TTC549 (cell line): ENCODE data around the gene NKAIN2.
"Not testable (repeated sequence)": the region's sequence is repeated elsewhere in the genome, so short reads cannot be mapped to it uniquely, and the experiment has no call there.

ENCODE experiments used
- FAIRE-seq: peaks from 2 replicates; lab custom pipeline; 2012; peaks lifted over from hg19 to GRCh38; lab: Jason Lieb, UNC

NKAIN2 gene

DNA sequence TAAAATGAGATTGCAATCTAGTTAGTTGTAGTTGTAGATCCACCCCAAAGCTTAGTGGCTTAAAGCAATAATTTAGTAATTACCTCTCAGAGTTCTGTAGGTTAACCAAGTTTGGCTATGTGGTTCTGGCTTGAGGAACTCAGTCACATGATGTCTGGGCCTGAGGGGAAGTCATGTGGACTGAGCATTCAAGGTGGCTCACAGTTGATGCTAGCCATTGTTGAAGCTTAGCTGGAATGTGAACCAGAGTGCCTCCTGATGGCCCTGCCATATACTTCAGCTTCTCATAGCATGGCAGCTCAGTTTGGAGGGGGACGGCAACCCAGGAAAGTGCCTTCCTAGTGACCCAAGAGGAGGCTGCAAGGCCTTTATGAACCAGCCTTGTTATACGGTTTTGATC lies 895.4 kb downstream of the NKAIN2 start:
- no peak for FAIRE-seq

DNA sequence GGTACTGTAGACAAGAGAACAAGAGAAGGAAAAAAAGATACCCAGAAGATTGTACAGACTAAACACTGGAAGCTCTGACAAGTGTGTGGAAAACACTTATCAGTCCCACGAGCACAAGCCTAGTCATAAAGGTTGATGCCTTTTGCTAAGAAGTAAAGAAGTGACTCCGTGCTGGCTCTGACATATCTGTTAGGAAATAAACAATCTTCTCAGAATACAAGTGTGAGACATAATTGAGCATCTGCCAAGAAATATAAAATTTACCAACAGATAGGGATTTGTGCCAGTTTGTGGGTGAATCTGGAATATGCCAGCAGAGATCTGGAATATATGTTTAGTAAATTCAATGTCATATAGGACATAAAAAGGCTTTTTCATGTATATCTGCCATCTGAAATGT lies 899.9 kb downstream of the NKAIN2 start:
- no peak for FAIRE-seq

DNA sequence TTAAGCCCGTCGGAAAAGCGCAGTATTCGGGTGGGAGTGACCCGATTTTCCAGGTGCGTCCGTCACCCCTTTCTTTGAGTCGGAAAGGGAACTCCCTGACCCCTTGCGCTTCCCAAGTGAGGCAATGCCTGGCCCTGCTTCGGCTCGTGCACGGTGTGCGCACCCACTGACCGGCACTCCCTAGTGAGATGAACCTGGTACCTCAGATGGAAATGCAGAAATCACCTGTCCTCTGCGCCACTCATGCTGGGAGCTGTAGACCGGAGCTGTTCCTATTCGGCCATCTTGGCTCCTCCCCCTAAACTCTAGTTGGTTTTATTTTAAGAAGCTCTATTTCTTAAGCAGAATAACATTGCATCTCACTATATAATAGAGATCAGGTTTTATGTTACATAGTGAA lies 908.9 kb downstream of the NKAIN2 start:
- not testable (repeated sequence) for FAIRE-seq

DNA sequence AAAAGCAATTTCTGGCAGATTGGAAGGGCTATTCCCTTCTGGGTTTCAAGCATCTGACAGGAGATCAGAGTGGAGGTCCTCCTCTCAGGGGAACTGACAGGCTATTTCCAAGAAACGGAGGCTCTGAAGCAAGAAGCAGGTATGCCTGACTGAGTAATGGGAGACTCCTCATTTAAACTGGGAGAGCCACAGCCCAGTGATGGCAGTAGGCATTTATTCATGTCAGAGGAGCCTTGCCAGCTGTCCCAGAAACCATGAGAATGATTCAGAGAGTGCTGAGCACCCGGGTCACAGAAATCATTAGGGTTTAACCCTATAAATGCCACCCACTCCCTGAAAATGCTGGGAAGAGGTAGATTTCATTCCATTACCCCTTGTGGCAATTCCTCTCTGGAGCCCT lies 911.1 kb downstream of the NKAIN2 start:
- FAIRE-seq = no peak

DNA sequence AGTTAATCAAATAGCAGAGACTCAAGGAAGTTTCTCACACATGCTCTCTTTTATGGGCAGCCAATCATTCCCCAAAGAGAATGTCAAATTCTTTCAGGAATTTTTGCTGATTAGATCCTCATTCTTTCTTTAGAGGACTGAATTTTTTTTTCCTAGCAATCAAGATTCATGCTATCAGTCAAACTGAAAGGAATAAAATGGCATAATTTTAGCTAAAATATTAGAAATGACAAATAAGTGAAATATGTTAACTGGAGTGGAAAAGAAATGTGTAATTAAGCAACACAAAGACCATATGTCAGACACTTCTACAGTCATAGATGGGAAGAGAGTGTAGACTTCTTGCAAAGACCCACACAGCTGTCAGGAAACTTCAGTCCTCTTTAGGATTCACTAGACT lies 916.2 kb downstream of the NKAIN2 start:
- FAIRE-seq = no peak

DNA sequence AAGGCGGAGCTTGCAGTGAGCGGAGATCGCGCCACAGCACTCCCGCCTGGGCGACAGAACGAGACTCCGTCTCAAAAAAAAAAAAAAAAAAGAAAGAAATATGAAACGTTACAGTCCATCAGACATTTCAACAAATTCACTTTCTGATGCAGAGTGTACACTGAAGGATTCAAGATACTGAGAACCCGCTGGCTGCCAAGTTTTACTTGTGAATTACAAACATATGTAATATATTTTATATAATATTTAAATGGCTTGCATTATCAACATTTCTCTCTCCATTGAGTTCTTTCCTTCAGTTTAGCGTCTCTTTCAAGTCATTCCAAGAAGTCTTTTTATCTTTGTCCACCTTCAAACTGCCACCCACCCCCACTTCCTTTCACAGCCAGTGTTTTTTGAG lies 917.7 kb downstream of the NKAIN2 start:
- no peak for FAIRE-seq

DNA sequence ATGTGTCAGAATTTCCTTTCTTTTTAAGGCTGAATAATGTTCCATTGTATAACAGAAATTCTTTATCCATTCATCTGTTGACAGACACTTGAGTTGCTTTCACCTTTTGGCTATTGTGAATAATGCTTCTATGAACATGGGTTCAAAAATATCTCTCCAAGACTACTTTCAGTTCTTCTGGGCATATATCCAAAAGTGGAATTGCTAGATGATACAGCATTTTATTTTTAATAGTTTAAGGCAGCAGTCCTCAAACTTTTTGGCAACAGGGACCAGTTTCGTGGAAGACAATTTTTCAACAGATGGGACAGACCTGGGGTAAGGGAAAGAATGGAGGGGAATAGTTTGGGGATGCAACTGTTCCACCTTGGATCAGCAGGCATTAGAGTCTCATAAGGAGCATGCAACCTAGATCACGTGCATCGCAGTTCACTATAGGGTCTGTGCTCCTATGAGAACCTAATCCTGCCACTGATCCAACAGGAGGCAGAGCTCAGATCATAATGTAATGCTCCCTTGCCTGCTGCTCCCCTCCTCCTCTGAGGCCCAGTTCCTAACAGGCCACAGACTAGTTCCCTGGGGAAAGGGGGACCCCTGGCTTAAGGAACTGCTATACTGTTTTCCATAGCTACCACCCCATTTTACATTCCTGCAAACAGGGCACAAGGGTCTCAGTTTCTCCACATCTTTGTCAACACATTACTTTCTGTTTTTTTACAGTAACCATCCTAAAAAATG lies 918.6 kb downstream of the NKAIN2 start:
- FAIRE-seq = no peak

DNA sequence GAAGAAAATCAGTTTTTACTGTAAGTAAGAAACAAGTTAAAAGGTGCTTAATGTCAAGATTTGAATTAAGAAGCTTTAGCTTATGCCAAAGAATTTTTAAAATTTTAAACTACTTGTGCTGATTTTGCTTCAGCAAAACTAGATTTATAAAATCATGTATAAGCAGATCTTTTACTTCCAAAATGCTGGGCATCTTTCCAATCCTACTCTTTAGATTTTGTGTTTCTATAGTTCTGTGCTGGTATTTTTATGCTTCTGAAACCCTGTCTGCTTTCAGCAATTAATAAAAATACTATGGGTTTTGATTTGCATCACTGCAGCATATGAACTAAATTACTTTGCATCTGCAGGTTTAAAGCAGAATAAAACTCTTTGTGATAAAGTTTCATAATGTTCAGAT lies 920.0 kb downstream of the NKAIN2 start:
- no peak for FAIRE-seq

DNA sequence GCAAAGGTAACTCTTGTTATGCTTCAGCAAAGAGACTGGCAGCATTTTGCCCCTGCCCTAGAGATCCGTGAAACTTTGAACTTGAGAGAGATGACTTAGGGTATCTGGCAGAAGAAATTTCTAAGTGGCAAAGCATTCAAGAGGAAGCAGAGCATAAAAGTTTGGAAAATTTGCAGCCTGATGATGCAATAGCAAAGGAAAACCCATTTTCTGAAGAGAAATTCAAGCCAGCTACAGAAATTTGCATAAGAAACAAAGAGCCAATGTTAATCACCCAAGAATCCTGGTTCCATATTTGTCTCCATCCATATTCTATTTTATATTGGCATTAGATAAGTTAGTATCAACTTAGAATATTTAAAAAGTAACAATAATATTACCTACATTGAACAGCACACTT lies 934.1 kb downstream of the NKAIN2 start:
- not testable (repeated sequence) for FAIRE-seq

DNA sequence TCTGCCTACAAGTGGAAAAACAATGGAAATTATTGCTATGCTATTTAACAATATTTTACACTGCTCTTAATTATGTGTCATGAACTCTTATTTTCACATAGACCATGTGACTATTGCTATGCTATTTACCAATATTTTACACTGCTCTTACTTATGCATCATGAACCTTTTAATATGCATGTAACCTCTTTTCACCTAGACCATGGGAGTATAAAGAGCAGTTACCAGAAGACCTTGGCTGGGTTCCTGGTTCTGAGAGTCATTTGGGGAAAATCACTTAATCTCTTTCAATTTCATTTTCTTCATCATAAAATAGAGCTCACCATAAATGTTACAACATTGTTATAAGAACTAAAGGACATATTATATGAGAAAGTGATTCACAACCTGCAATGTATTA lies 934.8 kb downstream of the NKAIN2 start:
- no peak for FAIRE-seq

DNA sequence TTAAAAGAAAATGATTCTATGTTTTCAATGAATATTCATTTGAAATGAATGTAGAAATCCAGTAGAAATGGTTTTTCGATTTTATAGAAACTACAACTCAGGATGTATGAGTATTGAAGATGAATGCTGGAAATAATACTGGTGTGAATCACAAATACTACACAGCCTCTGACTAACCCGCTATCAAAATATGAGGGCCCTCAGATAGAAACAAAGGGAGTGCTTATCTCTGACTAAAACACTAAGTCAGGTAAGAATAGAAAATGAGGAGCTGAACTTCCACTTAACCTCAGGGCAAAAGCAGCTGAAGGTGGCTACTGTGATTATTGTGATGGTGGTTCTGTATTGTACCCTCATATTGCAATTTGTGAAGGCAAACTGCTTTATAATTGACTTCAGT lies 937.7 kb downstream of the NKAIN2 start:
- no peak for FAIRE-seq

DNA sequence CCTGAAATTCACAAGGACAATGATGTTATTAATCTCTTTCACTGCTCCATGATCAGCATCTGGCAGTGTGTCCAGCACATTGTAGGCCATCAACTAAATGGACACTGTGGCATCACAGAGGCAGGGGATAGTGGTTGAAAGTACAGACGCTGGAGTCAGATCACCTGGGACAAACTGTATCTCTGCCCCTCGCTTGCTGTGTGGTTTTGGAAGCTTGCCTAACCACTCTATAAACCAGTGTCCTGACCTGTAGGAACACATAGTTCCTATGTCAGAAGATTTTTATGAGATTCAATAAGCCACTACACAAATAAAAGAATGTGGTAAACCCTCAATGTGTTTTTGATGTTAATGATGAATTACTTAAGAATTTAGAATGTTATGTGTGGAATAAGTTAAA lies 939.3 kb downstream of the NKAIN2 start:
- no peak for FAIRE-seq

DNA sequence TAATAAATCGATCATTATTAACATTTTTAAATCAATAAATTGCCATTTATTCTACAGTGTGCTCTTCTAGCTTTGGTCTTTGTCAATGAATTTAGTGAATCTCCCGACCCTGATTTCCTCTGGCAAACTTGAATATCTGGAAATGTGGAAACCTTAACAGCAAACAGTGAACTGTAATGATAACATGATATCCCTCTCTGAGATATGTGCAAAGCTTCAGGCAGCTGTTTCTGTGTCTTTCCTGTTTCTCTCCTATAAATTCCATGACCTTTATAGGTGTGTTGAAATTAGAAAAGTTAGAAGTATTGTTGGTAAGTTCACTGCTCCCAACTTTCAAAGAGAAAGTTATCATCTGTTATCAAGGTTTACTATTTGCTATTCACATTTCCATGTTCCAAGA lies 939.8 kb downstream of the NKAIN2 start:
- FAIRE-seq = no peak

DNA sequence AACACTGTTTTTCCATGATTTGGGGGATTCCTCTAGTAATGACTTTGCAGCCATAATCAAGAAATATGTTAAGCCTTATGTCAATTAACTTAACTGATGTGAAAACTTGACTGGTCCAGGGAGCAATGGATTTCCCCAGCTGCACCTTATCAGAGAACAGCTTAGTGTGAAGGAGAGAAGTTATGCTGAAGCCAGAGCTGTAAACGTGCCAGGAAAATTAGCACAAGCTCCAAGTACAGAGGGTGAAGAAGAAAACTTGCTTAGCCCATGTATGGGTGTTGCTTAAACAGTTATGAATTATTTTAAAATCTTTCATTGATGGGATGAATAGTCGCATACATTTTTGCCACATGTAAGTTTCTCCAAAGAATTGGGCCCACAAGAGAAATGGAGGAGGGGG lies 943.7 kb downstream of the NKAIN2 start:
- FAIRE-seq = no peak

DNA sequence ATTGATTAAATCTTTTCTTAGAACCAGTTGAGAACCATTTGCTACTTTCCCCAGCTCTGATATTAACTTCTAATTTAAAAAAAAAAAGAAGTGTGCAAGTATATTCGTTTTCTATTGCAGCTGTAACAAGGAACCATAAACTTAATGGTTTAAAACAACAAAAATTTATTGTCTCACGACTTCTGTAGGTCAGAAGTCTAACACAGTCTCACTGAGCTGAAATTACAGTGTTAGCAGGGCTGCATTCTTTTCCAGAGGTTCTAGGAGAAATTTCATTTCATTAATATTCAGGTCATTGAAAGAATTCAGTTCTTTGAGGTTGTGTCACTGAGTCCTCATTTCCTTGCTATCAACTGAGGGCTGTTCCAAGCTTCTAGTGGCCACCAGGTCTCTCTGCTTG lies 945.1 kb downstream of the NKAIN2 start:
- FAIRE-seq = no peak

DNA sequence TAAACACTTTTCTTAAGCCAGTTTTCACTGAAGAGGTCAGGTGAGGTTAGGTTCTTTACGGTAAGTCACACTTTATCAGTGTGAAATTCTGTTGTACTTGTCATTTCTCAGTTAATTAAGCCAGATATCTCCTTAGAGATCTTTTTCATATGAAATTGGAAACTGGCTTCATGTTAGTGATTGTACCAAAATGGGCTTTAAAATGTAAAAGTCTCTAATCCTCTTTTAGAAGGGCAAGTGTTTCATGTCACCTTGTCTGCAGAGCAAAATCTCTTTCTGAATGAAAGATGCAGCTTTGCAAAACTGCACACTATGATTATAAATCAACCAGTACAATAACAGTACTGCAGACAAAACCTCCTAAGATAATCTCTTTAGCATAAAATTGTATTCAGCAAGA lies 949.3 kb downstream of the NKAIN2 start:
- FAIRE-seq = no peak

DNA sequence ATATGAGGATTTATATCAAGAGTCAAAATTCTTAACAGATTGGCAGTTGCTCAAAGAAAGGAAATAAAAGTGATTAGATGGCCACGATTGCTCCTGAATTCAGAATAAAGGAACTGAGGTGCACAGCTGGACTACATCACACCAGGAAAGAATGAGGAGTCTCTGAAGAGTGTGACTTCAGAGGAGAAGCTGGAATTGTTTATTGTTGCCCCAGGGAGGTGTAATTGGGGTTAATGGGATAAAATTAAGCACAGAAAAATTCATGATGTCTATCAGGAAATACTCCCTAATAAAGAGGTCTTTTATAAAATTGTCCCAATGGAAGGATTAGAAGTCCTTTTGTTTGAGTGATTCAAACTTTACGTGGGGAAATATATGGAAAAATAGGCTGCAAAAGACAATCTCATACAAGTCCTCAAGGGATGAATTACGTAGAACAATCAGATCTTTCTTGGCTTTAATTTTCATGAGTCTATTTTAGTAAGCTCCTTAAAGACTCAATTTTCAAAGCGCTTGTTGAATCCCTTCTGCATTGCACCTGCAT lies 950.0 kb downstream of the NKAIN2 start:
- FAIRE-seq = no peak

DNA sequence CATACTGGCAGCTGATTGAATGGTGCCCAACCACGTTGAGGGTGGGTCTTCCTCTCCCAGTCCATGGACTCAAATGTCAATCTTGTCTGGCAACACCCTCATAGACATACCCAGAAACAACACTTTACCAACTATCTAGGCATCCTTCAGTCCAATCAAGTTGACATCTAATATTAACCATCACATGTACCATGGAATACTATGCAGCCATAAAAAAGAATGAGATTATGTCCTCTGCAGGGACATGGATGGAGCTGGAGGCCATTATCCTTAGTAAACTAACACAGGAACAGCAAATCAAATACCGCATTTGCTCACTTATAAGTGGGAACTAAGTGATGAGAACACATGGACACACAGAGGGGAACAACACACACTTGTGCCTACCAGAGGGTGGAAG lies 951.7 kb downstream of the NKAIN2 start:
- no peak for FAIRE-seq

DNA sequence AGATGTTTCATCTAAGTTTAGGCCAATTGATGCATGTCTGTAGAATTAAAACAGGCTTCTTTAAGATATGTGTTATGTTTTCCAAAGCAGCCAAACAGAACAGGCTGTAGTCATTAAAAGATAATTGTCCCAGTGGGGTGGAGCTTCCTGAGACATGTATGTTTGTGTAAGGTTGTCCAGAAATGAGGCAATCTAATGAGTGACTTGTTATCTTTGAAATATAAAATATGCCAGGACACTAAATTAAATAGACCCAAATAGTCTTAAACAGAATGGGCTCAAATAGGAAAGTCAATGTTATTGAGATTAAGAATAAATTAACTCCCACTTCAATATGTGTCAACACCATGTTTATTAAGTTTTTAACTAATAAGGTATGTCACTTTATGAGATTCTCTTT lies 953.9 kb downstream of the NKAIN2 start:
- no peak for FAIRE-seq

DNA sequence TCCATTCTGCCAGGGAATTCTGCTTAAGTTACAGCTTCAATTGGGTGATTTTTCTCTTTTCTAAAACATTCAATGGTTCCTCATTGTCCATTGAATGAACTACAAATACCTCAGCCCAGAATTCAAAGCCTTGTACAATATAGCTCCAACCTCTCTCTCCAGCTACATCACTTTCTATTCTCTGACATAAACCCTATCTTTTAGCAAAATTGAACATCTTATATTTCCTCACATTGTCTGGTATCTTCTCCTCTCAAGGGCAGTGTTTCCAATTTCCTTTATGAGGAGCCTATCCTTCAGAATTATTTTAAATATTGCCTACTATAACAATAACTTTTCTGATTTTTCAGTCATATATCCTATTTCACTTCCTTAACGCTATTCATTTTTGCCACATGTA lies 955.0 kb downstream of the NKAIN2 start:
- FAIRE-seq = no peak

DNA sequence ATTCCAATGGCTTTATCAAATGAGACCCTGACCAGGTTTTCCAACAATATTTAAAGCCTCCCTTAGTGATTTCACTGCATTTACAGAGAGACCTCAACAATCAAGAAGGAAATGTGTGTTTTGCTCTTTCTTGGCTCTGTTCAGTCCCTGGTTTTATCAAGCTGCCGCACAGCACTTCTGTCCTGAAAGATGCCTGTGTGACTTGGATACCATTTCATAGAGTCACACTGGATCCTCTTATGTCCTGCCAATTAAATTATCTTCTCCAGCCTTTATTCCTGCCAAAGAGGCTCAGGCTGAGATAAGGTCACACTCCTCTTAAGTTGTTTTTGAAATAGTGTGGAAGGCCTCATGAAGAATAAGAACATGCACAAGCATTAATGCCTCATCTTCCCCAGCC lies 961.6 kb downstream of the NKAIN2 start:
- no peak for FAIRE-seq

DNA sequence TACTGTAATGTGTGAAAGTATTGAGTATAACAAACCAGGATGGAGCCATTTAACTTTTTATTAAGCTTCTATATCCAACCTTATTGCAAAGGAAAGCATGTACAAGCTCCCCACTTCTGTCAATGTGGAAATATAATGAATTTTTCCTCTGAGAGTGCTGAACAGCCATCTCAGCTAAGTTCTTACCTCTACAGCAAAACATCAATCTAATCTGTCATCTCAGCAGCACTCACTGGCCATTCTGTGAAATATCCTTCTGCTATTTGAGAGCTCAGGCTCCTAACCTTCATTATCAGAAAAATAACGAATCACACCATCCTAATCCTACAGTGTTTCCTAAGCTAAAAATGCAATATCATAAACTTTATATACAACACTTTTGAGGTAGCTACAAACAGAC lies 964.6 kb downstream of the NKAIN2 start:
- no peak for FAIRE-seq

DNA sequence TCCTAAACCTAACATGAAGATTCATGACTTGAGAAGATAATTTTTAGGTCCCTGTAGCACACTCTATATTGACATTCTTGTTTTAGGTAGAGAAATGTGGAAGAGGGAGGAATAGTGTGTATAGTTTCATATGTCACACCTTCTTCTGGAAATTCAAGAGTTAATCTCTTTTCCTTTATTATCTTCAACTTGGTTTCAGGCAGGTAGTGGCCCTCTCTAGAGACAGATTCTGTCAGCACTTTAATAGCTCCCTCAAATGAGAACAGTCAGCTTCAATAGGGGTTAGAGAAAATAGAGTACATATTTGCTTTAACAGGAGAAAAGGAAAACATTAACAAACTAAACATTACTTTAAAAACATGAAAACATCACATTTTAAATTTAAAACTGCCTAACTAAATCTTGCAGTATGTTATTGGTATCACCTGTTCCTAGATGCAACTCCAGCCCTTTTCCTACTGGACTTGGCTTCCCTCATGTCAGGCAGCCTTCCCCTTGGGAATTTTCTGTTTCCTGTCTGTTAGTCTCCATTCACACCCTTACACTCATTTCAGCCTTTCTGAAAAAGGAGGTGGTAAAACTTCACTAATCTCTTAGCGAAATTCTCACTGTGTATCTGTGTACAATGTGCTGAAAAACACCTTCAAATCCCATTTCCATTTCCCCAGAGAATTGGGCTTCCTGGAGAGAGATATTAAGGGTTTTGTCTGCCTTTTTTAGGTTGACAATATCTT lies 966.3 kb downstream of the NKAIN2 start:
- no peak for FAIRE-seq

DNA sequence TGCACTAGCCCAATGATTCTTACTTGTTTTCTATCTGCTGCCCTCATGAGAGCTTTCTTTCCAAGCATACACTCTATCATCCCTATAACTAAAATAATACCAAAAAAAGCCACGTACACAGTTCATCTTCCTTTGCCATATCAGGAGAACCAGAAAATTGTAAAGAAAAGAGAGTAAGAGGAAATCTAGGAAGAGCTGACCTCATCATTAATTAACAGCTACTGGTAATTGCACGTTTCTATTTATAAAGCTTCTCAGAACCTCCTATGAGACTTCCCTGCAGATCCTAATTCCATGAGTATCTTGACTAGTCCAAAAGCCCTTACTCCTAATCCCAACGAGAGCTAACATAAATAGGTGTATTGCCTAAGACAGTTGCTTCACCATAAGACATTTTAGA lies 967.1 kb downstream of the NKAIN2 start:
- FAIRE-seq = no peak
